SK-N-SH (cell line): Measurements from ENCODE around the gene NTM. TPM values are rescaled to one million over a fixed set of nuclear protein-coding genes. Genes with fewer than 3 reads are reported as not detected.

Experiments
- CTCF ChIA-PET: fragments of 300-600, 350-600 bp; formaldehyde crosslinking; extraction: SDS; loops from one replicate; lab custom pipeline; 2021; lab: Yijun Ruan, JAX
- POLR2A ChIA-PET: fragments of 350-600 bp; sonication (Branson Sonifier 250); formaldehyde crosslinking; extraction: SDS; loops from one replicate; lab custom pipeline; 2020; ENCODE audit warnings: antibody characterized with exemption, inconsistent platforms; lab: Yijun Ruan, JAX
- DNase-seq: peaks from one replicate; pipeline ENCODE4 v3.0.0; 2012
- H2AFZ ChIP-seq: fragments of 200-600 bp; sonication (generic); 2 replicates; pipeline ENCODE4 v1.8.1; 2016; ENCODE audit warnings: antibody characterized with exemption, mild to moderate bottlenecking, low read depth
- H3F3A ChIP-seq: fragments of 200-600 bp; sonication (generic); replicated peaks from 2 replicates; pipeline ENCODE3; 2016; ENCODE audit warnings: antibody characterized with exemption, mild to moderate bottlenecking; ENCODE audit not compliant: insufficient read depth
- H3K27ac ChIP-seq, 2 experiments: fragments of 200-500 bp in 1 of 2; fragments of 200-600 bp in 1 of 2; sonication (Bioruptor generic) in 1 of 2; sonication (generic), shearing (Covaris generic) in 1 of 2; 2 replicates each; pipeline versions ENCODE4 v1.5.1 to v1.6.1; 2014 to 2016; ENCODE audit warnings: low read depth in 2 of 2, inconsistent platforms in 1 of 2, low read length in 1 of 2, mild to moderate bottlenecking in 1 of 2, mixed read lengths in 1 of 2
- H3K27me3 ChIP-seq: fragments of 200-600 bp; sonication (generic), shearing (Covaris generic); 2 replicates; pipeline ENCODE4 v1.6.1; 2016; ENCODE audit warnings: mixed run types; ENCODE audit not compliant: insufficient read depth
- H3K36me3 ChIP-seq, 2 experiments: fragments of 200-500 bp in 1 of 2; fragments of 200-600 bp in 1 of 2; sonication (Bioruptor generic) in 1 of 2; sonication (generic) in 1 of 2; replicated peaks in 1 of 2; 2 replicates each; pipeline versions ENCODE3 to v1.5.1; 2014 to 2016; ENCODE audit warnings: low read length in 1 of 2, mild to moderate bottlenecking in 1 of 2; ENCODE audit not compliant: insufficient read depth in 2 of 2, control insufficient read depth in 1 of 2
- H3K4me1 ChIP-seq, 2 experiments: fragments of 200-500 bp in 1 of 2; fragments of 200-600 bp in 1 of 2; sonication (Bioruptor generic) in 1 of 2; sonication (generic), shearing (Covaris generic) in 1 of 2; 2 replicates each; pipeline versions ENCODE4 v1.5.1 to v1.6.1; 2014 to 2016; ENCODE audit warnings: low read depth in 1 of 2, low read length in 1 of 2, mixed run types in 1 of 2; ENCODE audit not compliant: insufficient read depth in 2 of 2, control insufficient read depth in 1 of 2
- H3K4me2 ChIP-seq: fragments of 200-600 bp; sonication (generic), shearing (Covaris generic); 2 replicates; pipeline ENCODE4 v1.6.1; 2017; ENCODE audit warnings: mixed run types
- H3K4me3 ChIP-seq, 2 experiments: fragments of 200-500 bp in 1 of 2; fragments of 200-600 bp in 1 of 2; sonication (Bioruptor generic) in 1 of 2; sonication (generic), shearing (Covaris generic) in 1 of 2; 2 replicates each; pipeline versions ENCODE4 v1.5.1 to v1.8.1; 2014 to 2016; ENCODE audit warnings: low read depth in 2 of 2, inconsistent platforms in 1 of 2, low read length in 1 of 2, mild to moderate bottlenecking in 1 of 2, mixed read lengths in 1 of 2, moderate library complexity in 1 of 2
- H3K79me2 ChIP-seq: fragments of 200-600 bp; sonication (generic); 2 replicates; pipeline ENCODE4 v1.8.1; 2017; ENCODE audit warnings: mild to moderate bottlenecking; ENCODE audit not compliant: insufficient read depth
- H3K9ac ChIP-seq: fragments of 200-600 bp; sonication (generic); 2 replicates; pipeline ENCODE4 v1.6.1; 2017; ENCODE audit warnings: mixed run types
- H3K9me2 ChIP-seq: fragments of 200-600 bp; sonication (generic); 2 replicates; pipeline ENCODE4 v1.6.1; 2017; ENCODE audit warnings: mixed run types
- H3K9me3 ChIP-seq: fragments of 200-600 bp; sonication (generic); 2 replicates; pipeline ENCODE4 v1.6.1; 2017; ENCODE audit warnings: mixed run types, mild to moderate bottlenecking, moderate library complexity
- H4K20me1 ChIP-seq: fragments of 200-600 bp; sonication (generic); 2 replicates; pipeline ENCODE4 v1.6.1; 2017; ENCODE audit warnings: mild to moderate bottlenecking, mixed run types; ENCODE audit not compliant: insufficient read depth
- CHD2 ChIP-seq: fragments of 150-350 bp; IDR thresholded peaks from 2 replicates; pipeline ENCODE4 v1.6.1; 2018; ENCODE audit warnings: low read length; ENCODE audit not compliant: partially characterized antibody
- EP300 ChIP-seq, 2 experiments: IDR thresholded peaks; 2 replicates each; pipeline versions ENCODE4 v1.4.0 to v1.6.1; 2012; ENCODE audit warnings: borderline replicate concordance in 1 of 2, low read depth in 1 of 2, low read length in 1 of 2
- FOXJ3 ChIP-seq: sonication (generic); formaldehyde crosslinking; IDR thresholded peaks from 2 replicates; pipeline ENCODE4 v1.5.1; 2020; ENCODE audit warnings: mild to moderate bottlenecking, missing genetic modification reagents
- FOXM1 ChIP-seq: IDR thresholded peaks from 2 replicates; pipeline ENCODE4 v1.4.0; 2012; ENCODE audit warnings: low read depth, mild to moderate bottlenecking
- GATA2 ChIP-seq: sonication (generic); formaldehyde crosslinking; IDR thresholded peaks from 2 replicates; pipeline ENCODE4 v1.5.0; 2020; ENCODE audit warnings: mild to moderate bottlenecking, missing genetic modification reagents
- JUND ChIP-seq: IDR thresholded peaks from 2 replicates; pipeline ENCODE4 v1.4.0; 2012
- MEF2A ChIP-seq: IDR thresholded peaks from 2 replicates; pipeline ENCODE4 v1.4.0; 2012; ENCODE audit warnings: low read depth, borderline replicate concordance
- MXI1 ChIP-seq: IDR thresholded peaks from 2 replicates; pipeline ENCODE4 v1.6.1; 2012; ENCODE audit warnings: mild to moderate bottlenecking, low read depth, low read length, improper control_type of control experiment
- POLR2AphosphoS5 ChIP-seq: IDR thresholded peaks from 2 replicates; pipeline ENCODE4 v1.6.1; 2012; ENCODE audit warnings: low read depth, low read length
- RXRA ChIP-seq: IDR thresholded peaks from 2 replicates; pipeline ENCODE4 v1.4.0; 2012; ENCODE audit warnings: low read depth, mild to moderate bottlenecking, borderline replicate concordance
- SIN3A ChIP-seq: IDR thresholded peaks from 2 replicates; pipeline ENCODE4 v1.6.1; 2012; ENCODE audit warnings: low read depth, mild to moderate bottlenecking, low read length, moderate library complexity, borderline replicate concordance
- SMC3 ChIP-seq: IDR thresholded peaks from 2 replicates; pipeline ENCODE4 v1.6.1; 2012; ENCODE audit warnings: low read depth, low read length, improper control_type of control experiment
- TAF1 ChIP-seq: IDR thresholded peaks from 2 replicates; pipeline ENCODE4 v1.6.1; 2012; ENCODE audit warnings: low read depth, mild to moderate bottlenecking, low read length, moderate library complexity, borderline replicate concordance
- TEAD4 ChIP-seq: IDR thresholded peaks from 2 replicates; pipeline ENCODE4 v1.4.0; 2012; ENCODE audit warnings: mild to moderate bottlenecking, borderline replicate concordance; ENCODE audit not compliant: insufficient read depth
- WGBS: methylation state at CpG from one replicate; pipeline ENCODE4 v1.1.6; 2017; ENCODE audit warnings: low lambda C conversion rate; 5-methylcytosine and 5-hydroxymethylcytosine counted together
- polyA plus RNA-seq, 3 experiments: library from polyadenylated mRNA; depleted of rRNA; stranded (reverse); fragments of >200 nt; gene quantifications; 2 replicates each; pipeline ENCODE4 v1.2.3, GENCODE V29; 2012
- TF ChIP-seq, protein P1 (sequence below): IDR thresholded peaks from 2 replicates; pipeline ENCODE4; 2012
- TF ChIP-seq, protein P2 (sequence below): IDR thresholded peaks from 2 replicates; pipeline ENCODE4 v1.4.0; 2012; ENCODE audit warnings: low read depth, borderline replicate concordance
- TF ChIP-seq, protein P3 (sequence below): fragments of 150-350 bp; IDR thresholded peaks from 2 replicates; pipeline ENCODE4 v1.6.1; 2016; ENCODE audit warnings: mild to moderate bottlenecking, low read depth, low read length
- TF ChIP-seq, protein P4 (sequence below): fragments of 200-600 bp; sonication (generic); IDR thresholded peaks from 2 replicates; pipeline ENCODE4 v1.6.1; 2017; ENCODE audit warnings: antibody characterized with exemption, mild to moderate bottlenecking, moderate library complexity
- TF ChIP-seq, protein P5 (sequence below): IDR thresholded peaks from 2 replicates; pipeline ENCODE4 v1.4.0; 2012; ENCODE audit warnings: low read depth, borderline replicate concordance

Gene NTM
- polyA plus RNA-seq, 1 of the 3 experiments (the other 2 are of a cell fraction), result 20.0 TPM

- CTCF ChIA-PET, result interaction anchor here (0.6 to 3.1 kb wide), 5 partner anchors 9 to 599 kb away, joined by 3 to 26 read pairs (median 4); no protein-coding TSS in a partner anchor
- Histone ChIP-seq H3K27ac (no peak overlapping the region), H3K9me3 (no peaks in the 10 kb centered on the region)
These were observed 293.2 kb downstream of the NTM start for GRCh38 chr11:131663405-131664200.

More at GRCh38 chr11:131663405-131664200, 293.2 kb downstream of the NTM start:
- Histone ChIP-seq H3K9me2 (no peaks in the 10 kb centered on the region), H3K4me2 (no peak overlapping the region), H4K20me1 (no peaks in the 10 kb centered on the region), H3F3A (no peaks in the 10 kb centered on the region), H3K4me1 (no peaks in the 10 kb centered on the region), H3K4me3 (no peak overlapping the region), H3K36me3 (no peaks in the 10 kb centered on the region), H3K27me3 (no peaks in the 10 kb centered on the region), H2AFZ (no peak overlapping the region), H3K9ac (no peak overlapping the region), H3K79me2 (no peaks in the 10 kb centered on the region)
- TF ChIP-seq FOXJ3 (CRISPR knock-in tag), result no peak
- TF ChIP-seq MEF2A, result no peak
- TF ChIP-seq, protein P1, sequence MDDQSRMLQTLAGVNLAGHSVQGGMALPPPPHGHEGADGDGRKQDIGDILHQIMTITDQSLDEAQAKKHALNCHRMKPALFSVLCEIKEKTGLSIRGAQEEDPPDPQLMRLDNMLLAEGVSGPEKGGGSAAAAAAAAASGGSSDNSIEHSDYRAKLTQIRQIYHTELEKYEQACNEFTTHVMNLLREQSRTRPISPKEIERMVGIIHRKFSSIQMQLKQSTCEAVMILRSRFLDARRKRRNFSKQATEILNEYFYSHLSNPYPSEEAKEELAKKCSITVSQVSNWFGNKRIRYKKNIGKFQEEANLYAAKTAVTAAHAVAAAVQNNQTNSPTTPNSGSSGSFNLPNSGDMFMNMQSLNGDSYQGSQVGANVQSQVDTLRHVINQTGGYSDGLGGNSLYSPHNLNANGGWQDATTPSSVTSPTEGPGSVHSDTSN, result no peak
- TF ChIP-seq RXRA, result no peak
- TF ChIP-seq TEAD4, result no peak
- TF ChIP-seq GATA2 (CRISPR knock-in tag), result no peak
- TF ChIP-seq, protein P2, sequence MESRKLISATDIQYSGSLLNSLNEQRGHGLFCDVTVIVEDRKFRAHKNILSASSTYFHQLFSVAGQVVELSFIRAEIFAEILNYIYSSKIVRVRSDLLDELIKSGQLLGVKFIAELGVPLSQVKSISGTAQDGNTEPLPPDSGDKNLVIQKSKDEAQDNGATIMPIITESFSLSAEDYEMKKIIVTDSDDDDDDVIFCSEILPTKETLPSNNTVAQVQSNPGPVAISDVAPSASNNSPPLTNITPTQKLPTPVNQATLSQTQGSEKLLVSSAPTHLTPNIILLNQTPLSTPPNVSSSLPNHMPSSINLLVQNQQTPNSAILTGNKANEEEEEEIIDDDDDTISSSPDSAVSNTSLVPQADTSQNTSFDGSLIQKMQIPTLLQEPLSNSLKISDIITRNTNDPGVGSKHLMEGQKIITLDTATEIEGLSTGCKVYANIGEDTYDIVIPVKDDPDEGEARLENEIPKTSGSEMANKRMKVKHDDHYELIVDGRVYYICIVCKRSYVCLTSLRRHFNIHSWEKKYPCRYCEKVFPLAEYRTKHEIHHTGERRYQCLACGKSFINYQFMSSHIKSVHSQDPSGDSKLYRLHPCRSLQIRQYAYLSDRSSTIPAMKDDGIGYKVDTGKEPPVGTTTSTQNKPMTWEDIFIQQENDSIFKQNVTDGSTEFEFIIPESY, result no peak
- TF ChIP-seq, protein P3, sequence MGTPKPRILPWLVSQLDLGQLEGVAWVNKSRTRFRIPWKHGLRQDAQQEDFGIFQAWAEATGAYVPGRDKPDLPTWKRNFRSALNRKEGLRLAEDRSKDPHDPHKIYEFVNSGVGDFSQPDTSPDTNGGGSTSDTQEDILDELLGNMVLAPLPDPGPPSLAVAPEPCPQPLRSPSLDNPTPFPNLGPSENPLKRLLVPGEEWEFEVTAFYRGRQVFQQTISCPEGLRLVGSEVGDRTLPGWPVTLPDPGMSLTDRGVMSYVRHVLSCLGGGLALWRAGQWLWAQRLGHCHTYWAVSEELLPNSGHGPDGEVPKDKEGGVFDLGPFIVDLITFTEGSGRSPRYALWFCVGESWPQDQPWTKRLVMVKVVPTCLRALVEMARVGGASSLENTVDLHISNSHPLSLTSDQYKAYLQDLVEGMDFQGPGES, result no peak
- no peak for TF ChIP-seq FOXM1
- no peak for TF ChIP-seq TAF1
- no peak for TF ChIP-seq CHD2
- TF ChIP-seq EP300 (IDR thresholded peaks at IDR 0.05; ENCODE audit: borderline replicate concordance in 1 of 2, low read depth in 1 of 2, low read length in 1 of 2), result no peak
- TF ChIP-seq SMC3, result no peak
- no peak for TF ChIP-seq SIN3A
- TF ChIP-seq MXI1, result no peak
- TF ChIP-seq, protein P4, sequence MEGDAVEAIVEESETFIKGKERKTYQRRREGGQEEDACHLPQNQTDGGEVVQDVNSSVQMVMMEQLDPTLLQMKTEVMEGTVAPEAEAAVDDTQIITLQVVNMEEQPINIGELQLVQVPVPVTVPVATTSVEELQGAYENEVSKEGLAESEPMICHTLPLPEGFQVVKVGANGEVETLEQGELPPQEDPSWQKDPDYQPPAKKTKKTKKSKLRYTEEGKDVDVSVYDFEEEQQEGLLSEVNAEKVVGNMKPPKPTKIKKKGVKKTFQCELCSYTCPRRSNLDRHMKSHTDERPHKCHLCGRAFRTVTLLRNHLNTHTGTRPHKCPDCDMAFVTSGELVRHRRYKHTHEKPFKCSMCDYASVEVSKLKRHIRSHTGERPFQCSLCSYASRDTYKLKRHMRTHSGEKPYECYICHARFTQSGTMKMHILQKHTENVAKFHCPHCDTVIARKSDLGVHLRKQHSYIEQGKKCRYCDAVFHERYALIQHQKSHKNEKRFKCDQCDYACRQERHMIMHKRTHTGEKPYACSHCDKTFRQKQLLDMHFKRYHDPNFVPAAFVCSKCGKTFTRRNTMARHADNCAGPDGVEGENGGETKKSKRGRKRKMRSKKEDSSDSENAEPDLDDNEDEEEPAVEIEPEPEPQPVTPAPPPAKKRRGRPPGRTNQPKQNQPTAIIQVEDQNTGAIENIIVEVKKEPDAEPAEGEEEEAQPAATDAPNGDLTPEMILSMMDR, result no peak
- TF ChIP-seq, protein P5, sequence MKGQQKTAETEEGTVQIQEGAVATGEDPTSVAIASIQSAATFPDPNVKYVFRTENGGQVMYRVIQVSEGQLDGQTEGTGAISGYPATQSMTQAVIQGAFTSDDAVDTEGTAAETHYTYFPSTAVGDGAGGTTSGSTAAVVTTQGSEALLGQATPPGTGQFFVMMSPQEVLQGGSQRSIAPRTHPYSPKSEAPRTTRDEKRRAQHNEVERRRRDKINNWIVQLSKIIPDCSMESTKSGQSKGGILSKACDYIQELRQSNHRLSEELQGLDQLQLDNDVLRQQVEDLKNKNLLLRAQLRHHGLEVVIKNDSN, result no peak
- no peak for TF ChIP-seq POLR2AphosphoS5
- TF ChIP-seq JUND, result no peak
- 39% methylated on average over 10 of the region's 10 CpGs for WGBS
- POLR2A ChIA-PET, result no interaction called here
- DNase-seq, result no peak
